Mammary epithelial cell (primary cell): ENCODE data around the gene AQP12A.

ENCODE experiments used
- EZH2 ChIP-seq: IDR thresholded peaks from 2 replicates; pipeline ENCODE4 v1.6.1; 2012; ENCODE audit warnings: low read length, inconsistent platforms, borderline replicate concordance
- TF ChIP-seq, protein P1 (sequence below), 2 donors: IDR thresholded peaks in 1 of 2; conservative IDR thresholded peaks in 1 of 2; 2 replicates each; pipeline ENCODE4 v1.5.1; 2011 to 2012; ENCODE audit warnings: inconsistent platforms in 2 of 2, low read length in 2 of 2, mild to moderate bottlenecking in 2 of 2, control low read depth in 1 of 2, low read depth in 1 of 2; ENCODE audit not compliant: insufficient read depth in 1 of 2; ENCODE audit errors: extremely low read depth in 1 of 2

DNA sequence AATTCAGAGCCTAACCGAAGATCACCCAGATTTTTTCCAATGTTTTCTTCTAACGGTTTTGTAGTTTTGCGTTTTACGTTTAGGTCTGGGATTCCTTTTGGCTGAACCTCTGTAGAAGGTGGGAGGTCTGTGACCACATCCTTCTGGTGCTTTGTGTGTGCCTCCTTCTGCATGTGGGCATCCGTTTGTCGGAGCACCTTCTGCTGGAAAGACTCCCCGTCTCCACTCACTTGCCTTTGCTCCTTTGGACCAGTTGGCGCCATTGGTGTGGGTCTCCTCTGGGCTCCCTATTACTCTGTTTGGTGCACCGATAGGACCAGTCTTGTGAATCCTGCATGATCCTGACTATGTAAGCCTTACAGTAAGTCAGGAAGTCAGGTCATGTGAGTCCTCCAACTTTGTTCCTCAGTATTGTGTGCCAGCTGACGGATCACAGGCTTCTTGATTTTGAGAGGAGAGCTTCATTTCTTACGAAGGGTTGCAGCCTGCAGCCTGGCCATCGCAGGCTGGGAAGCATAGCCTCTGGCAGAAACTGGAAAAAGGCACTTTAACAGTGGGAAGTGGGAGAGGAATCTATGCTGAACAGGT lies 13.6 kb downstream of the AQP12A start:
- TF ChIP-seq, protein P1, sequence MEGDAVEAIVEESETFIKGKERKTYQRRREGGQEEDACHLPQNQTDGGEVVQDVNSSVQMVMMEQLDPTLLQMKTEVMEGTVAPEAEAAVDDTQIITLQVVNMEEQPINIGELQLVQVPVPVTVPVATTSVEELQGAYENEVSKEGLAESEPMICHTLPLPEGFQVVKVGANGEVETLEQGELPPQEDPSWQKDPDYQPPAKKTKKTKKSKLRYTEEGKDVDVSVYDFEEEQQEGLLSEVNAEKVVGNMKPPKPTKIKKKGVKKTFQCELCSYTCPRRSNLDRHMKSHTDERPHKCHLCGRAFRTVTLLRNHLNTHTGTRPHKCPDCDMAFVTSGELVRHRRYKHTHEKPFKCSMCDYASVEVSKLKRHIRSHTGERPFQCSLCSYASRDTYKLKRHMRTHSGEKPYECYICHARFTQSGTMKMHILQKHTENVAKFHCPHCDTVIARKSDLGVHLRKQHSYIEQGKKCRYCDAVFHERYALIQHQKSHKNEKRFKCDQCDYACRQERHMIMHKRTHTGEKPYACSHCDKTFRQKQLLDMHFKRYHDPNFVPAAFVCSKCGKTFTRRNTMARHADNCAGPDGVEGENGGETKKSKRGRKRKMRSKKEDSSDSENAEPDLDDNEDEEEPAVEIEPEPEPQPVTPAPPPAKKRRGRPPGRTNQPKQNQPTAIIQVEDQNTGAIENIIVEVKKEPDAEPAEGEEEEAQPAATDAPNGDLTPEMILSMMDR (conservative IDR thresholded peaks at IDR 0.05 in 1 of 2, IDR thresholded peaks at IDR 0.05 in 1 of 2; ENCODE audit: extremely low read depth in 1 of 2, insufficient read depth in 1 of 2, low read depth in 1 of 2, low read length in 2 of 2): no peak
- TF ChIP-seq EZH2: no peak
